Measurements from ENCODE around the gene ADRB2. TPM values are rescaled to one million over a fixed set of nuclear protein-coding genes. Genes with fewer than 3 reads are reported as not detected.
A peak's percentile ranks its signal among the peaks of the same experiment; 100 is the strongest.

Gene ADRB2
- total RNA-seq, 4 donors from 2014 or later: 2.8 to 11.8 (median 4.5) TPM

DNA sequence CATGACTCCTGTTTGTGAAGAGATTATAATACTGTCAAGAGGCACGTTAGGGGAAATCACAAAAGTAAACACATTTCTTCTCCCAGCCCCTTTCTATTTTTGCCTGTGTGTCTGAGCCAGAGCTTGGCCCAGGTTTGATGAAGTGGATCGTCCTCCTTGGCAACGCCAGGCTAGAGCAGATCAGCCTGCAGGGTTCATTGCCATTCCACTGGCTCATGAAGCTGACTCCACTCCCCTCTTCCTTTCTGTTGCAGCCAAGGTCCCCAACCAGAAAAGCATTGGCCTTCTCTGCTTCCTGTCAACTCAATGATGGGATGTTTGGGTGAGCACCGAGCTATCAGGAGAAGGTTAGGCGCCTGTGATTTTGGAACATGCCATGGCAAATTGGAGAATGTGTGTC is 3.3 kb downstream of the ADRB2 start:
- ATAC-seq: no peak
- H3K27me3 ChIP-seq: no peaks in the 10 kb centered on the region
- no peaks in the 10 kb centered on the region for H3K9me3 ChIP-seq
- H3K4me1 ChIP-seq: peaks cover 0 to 61% (median 10%) of the 10 kb centered on the region in 3 donors
- TF ChIP-seq POLR2A (IDR thresholded peaks at IDR 0.05) (no peak), EP300 (IDR thresholded peaks at IDR 0.05) (no peak), POLR2AphosphoS5 (IDR thresholded peaks at IDR 0.05) (no peak)
- TF ChIP-seq, protein P1, sequence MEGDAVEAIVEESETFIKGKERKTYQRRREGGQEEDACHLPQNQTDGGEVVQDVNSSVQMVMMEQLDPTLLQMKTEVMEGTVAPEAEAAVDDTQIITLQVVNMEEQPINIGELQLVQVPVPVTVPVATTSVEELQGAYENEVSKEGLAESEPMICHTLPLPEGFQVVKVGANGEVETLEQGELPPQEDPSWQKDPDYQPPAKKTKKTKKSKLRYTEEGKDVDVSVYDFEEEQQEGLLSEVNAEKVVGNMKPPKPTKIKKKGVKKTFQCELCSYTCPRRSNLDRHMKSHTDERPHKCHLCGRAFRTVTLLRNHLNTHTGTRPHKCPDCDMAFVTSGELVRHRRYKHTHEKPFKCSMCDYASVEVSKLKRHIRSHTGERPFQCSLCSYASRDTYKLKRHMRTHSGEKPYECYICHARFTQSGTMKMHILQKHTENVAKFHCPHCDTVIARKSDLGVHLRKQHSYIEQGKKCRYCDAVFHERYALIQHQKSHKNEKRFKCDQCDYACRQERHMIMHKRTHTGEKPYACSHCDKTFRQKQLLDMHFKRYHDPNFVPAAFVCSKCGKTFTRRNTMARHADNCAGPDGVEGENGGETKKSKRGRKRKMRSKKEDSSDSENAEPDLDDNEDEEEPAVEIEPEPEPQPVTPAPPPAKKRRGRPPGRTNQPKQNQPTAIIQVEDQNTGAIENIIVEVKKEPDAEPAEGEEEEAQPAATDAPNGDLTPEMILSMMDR (IDR thresholded peaks at IDR 0.05): no peak
- WGBS, 2 donors (ENCODE audit: low coverage in 1 of 2): 0 to 66% methylated on average over 1 to 3 of the region's 5 CpGs
- peak overlapping the region in 1 of 4 donors; percentile 83 for H3K27ac ChIP-seq
- peak overlapping the region; percentile 50 to 60 for H3K4me3 ChIP-seq
- no peaks in the 10 kb centered on the region for H3K36me3 ChIP-seq

DNA sequence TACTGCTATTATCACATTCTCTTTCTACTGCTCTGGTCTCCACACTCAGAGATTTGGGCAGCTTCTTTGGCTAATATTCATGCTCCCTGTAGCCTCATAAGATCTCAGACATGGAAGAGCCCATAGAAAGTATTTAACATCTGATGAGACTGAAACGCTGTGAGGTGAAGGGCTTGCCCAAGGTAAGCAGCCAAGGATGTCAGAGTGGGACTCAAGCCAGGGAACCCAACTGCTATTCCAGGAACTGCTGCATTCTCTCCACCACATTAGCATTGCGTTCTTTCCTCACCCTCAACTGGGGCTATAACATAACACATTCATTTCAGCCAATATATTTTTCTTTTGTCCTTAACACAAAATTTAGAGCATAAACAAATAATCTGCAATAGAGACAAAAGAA is 3.8 kb downstream of the ADRB2 start:
- Histone ChIP-seq H3K4me1 (peaks cover 0 to 57% (median 9%) of the 10 kb centered on the region in 3 donors), H3K36me3 (no peaks in the 10 kb centered on the region), H3K27me3 (no peaks in the 10 kb centered on the region), H3K4me3 (peak overlapping the region; percentile 50 to 60), H3K9me3 (no peaks in the 10 kb centered on the region), H3K27ac (no peak overlapping the region)
- 57 to 66% methylated on average over 2 of the region's 2 CpGs for WGBS, 2 donors (ENCODE audit: low coverage in 1 of 2)
- ATAC-seq: no peak
- no peak for TF ChIP-seq POLR2AphosphoS5 (IDR thresholded peaks at IDR 0.05)
- TF ChIP-seq EP300 (IDR thresholded peaks at IDR 0.05): no peak
- TF ChIP-seq POLR2A (IDR thresholded peaks at IDR 0.05): no peak
- TF ChIP-seq, protein P1 (IDR thresholded peaks at IDR 0.05): no peak

DNA sequence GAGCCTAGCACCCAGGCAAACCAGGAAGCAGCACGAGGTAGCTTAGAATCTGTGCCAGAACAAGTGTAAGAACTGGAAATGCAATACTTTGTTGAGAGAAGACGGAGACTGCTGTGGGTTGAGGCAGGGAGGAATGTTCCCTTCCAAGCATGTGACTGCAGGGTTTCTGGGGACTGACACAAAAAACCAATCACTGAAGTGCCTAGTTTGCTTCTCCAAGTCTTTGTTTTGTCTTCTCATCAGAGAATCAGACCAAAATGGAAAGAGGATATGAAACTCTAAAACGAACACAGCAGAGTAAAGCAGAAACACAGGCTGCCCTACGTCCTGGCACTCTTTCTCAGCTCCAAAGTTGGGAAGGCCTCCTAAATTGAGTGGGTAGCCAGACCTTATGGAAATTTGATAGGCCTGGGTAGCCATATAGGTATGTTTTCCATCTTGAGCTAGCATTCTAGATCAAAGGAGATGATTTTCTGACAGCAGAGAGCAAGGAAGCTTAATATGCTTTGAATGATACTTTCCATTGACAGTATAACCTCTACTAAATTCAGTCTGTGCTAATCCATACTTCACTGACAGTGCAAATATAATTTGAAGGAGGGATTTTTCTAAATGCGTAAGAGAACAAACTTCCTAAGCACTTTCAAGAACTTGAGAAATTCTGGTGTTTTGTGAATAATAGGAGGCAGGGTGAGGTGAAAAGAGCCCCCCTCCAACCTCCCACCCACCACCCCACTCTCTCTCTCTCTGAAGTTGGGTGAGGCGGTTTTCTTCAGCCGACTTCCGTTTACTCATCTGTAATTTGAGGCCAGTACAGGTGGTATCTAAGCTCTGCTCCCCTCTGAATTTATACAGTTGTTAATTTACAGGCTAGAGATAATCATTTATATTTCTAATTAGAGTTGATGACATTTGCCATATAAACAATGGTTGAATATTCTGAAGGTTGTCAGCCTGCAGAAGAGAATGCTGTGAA is 5.5 kb downstream of the ADRB2 start:
- Histone ChIP-seq H3K9me3 (no peaks in the 10 kb centered on the region), H3K4me1 (peaks cover 0 to 47% (median under 1%) of the 10 kb centered on the region in 3 donors), H3K27ac (peak overlapping the region in 1 of 4 donors; percentile 16), H3K36me3 (no peaks in the 10 kb centered on the region), H3K4me3 (no peak overlapping the region), H3K27me3 (no peaks in the 10 kb centered on the region)
- ATAC-seq: peak; percentile 32
- no peak for TF ChIP-seq POLR2AphosphoS5 (IDR thresholded peaks at IDR 0.05)
- TF ChIP-seq EP300 (IDR thresholded peaks at IDR 0.05): no peak
- TF ChIP-seq, protein P1 (IDR thresholded peaks at IDR 0.05): no peak
- TF ChIP-seq POLR2A (IDR thresholded peaks at IDR 0.05): no peak
- WGBS, 2 donors (ENCODE audit: low coverage in 1 of 2): 65 to 77% methylated on average over 7 to 8 of the region's 8 CpGs

GRCh38 chr5:148833122-148833521 is 6.7 kb downstream of the ADRB2 start:
- no peak overlapping the region for H3K4me3 ChIP-seq
- TF ChIP-seq EP300 (IDR thresholded peaks at IDR 0.05) (no peak), POLR2AphosphoS5 (IDR thresholded peaks at IDR 0.05) (no peak), POLR2A (IDR thresholded peaks at IDR 0.05) (no peak)
- TF ChIP-seq, protein P1 (IDR thresholded peaks at IDR 0.05): no peak
- 42 to 100% methylated on average over 2 of the region's 2 CpGs for WGBS, 2 donors (ENCODE audit: low coverage in 1 of 2)
- H3K4me1 ChIP-seq: peaks cover 0 to 36% (median 0%) of the 10 kb centered on the region in 3 donors
- ATAC-seq: no peak
- H3K27me3 ChIP-seq: no peaks in the 10 kb centered on the region
- H3K36me3 ChIP-seq: no peaks in the 10 kb centered on the region
- no peaks in the 10 kb centered on the region for H3K9me3 ChIP-seq
- H3K27ac ChIP-seq: no peak overlapping the region

Data from gastroesophageal sphincter (tissue), 4 donors.